BJ (cell line): ENCODE measurements around the gene IL20. TPM values are rescaled to one million over a fixed set of nuclear protein-coding genes. Genes with fewer than 3 reads are reported as not detected.

ENCODE experiments used
- CTCF ChIA-PET: fragments of 350-600 bp; formaldehyde crosslinking; extraction: SDS; loops from one replicate; lab custom pipeline; 2021; ENCODE audit warnings: antibody characterized with exemption, inconsistent platforms; lab: Yijun Ruan, JAX
- POLR2A ChIA-PET: fragments of 300-600 bp; sonication (Branson Sonifier 250); formaldehyde crosslinking; extraction: SDS; loops from one replicate; lab custom pipeline; 2021; ENCODE audit warnings: antibody characterized with exemption; lab: Charles Lee
- DNase-seq: peaks from one replicate; pipeline ENCODE4 v3.0.0-alpha.2; 2011; ENCODE audit warnings: low read depth
- H3K27me3 ChIP-seq: 2 replicates; pipeline ENCODE4 v1.6.0; 2011; ENCODE audit warnings: low read length; ENCODE audit not compliant: control insufficient read depth, insufficient read depth
- H3K36me3 ChIP-seq: 2 replicates; pipeline ENCODE4 v1.5.1; 2011; ENCODE audit warnings: low read length; ENCODE audit not compliant: control insufficient read depth, insufficient read depth
- H3K4me3 ChIP-seq: 2 replicates; pipeline ENCODE4 v1.5.1; 2011; ENCODE audit warnings: low read depth, mild to moderate bottlenecking, control low read depth, low read length
- CTCF ChIP-seq: IDR thresholded peaks from 2 replicates; pipeline ENCODE4 v1.5.1; 2011; ENCODE audit warnings: low read depth, mild to moderate bottlenecking, control low read depth, inconsistent platforms, low read length, moderate library complexity; ENCODE audit not compliant: insufficient read depth
- polyA plus RNA-seq: library from polyadenylated mRNA; depleted of rRNA; stranded (reverse); fragments of >200 nt; gene quantifications from 2 replicates; pipeline ENCODE4 v1.2.3, GENCODE V29; 2011

IL20 gene
- polyA plus RNA-seq, 1 experiment, result not detected

- no peak for DNase-seq
- Histone ChIP-seq H3K4me3 (peak overlapping the region; percentile 56), H3K36me3 (no peaks in the 10 kb centered on the region), H3K27me3 (peaks cover 4% of the 10 kb centered on the region)
- TF ChIP-seq CTCF, result no peak
- ChIA-PET POLR2A (no interaction called here), CTCF (interaction anchor here (0.8 to 6.1 kb wide), 29 partner anchors 9 to 297 kb away, joined by 3 to 64 read pairs (median 4); partner anchors contain the start of genes EIF2D, IL20 and IL24)
These were observed 43.9 kb downstream of the IL20 start for GRCh38 chr1:206909161-206909882.

DNA sequence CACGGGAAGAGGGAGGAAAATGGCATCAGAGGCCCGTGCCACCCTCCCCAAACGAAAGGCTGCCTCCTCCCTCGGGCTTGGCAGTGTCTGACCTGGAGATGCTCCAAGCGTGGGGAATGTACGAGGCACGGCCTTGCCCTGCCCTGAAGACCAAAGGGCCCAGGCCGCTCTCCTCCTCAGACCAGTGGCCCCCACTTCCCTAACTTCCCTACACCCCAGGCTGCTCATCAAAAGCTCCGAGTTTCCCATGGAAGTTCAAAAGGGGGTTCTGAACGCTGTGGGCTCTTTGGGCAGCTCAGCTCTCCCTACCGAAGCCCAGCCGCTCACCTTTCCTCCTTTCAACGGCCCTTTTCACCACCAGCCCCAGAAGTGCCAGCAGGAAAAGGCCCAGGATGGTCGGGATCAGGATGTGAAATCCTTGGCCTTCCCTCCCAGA, 44.5 kb downstream of the IL20 start:
- POLR2A ChIA-PET, result no interaction called here
- CTCF ChIA-PET, result interaction anchor here (0.9 to 6.1 kb wide), 24 partner anchors 10 to 297 kb away, joined by 3 to 64 read pairs (median 4); partner anchors contain the start of genes EIF2D, IL20 and IL24
- no peak for DNase-seq
- Histone ChIP-seq H3K27me3 (peaks cover 4% of the 10 kb centered on the region), H3K36me3 (no peaks in the 10 kb centered on the region), H3K4me3 (peak overlapping the region; percentile 56)
- no peak for TF ChIP-seq CTCF

GRCh38 chr1:206911064-206911663, 45.7 kb downstream of the IL20 start:
- ChIA-PET POLR2A (no interaction called here), CTCF (interaction anchor here (0.7 to 8.7 kb wide), 41 partner anchors 11 to 416 kb away, joined by 3 to 127 read pairs (median 7); partner anchors contain the start of genes DYRK3, FCMR, IL20 and IL24)
- DNase-seq, result no peak
- H3K4me3 ChIP-seq, result no peak overlapping the region
- peaks cover 4% of the 10 kb centered on the region for H3K27me3 ChIP-seq
- no peaks in the 10 kb centered on the region for H3K36me3 ChIP-seq
- peak; percentile 75 for TF ChIP-seq CTCF

DNA sequence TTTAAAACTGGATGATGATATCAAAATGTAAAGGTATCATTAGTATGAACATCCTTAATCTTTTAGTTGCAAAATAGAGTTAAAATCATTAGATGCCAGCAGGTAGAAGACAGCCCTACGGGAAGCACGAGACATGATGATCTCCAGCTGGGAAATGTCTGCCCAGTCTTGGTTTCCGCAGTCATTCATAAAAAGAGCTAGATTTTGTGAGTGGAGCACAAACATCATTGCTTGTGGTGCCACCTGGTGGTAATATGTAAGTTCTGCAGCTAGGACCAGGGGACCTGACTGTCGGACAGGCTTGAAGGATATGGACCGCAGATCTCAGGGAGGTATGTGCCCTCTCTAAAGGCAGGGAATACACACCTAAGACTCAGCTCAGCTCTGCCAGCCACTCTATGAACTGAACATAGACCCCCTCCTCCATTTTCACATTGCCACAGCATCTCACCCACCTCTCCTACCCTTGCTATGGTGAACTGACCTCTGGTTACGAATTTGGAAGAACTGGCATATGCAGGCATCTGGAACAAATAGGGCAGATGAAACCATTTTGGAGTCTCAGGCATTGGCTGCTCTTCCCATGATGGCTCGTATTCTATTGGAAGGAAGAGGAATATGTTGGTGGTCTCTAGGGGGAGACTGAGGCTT, 47.1 kb downstream of the IL20 start:
- POLR2A ChIA-PET, result no interaction called here
- H3K36me3 ChIP-seq, result no peaks in the 10 kb centered on the region
- CTCF ChIA-PET, result interaction anchor here (0.5 to 8.7 kb wide), 70 partner anchors 9 to 587 kb away, joined by 3 to 127 read pairs (median 5); partner anchors contain the start of genes C1orf116, DYRK3, FCMR and IL19
- peak; percentile 78 for TF ChIP-seq CTCF
- H3K4me3 ChIP-seq, result no peak overlapping the region
- peaks cover 4% of the 10 kb centered on the region for H3K27me3 ChIP-seq
- DNase-seq, result no peak
